Ovary (tissue), 3 donors: ENCODE data around the gene HNRNPU.

Source experiments
- POLR2A ChIP-seq: fragments of 450-650 bp; IDR thresholded peaks from one replicate; pipeline ENCODE4 v1.6.1; 2017; ENCODE audit warnings: antibody characterized with exemption, mild to moderate bottlenecking, moderate library complexity
- TF ChIP-seq, protein P1 (sequence below), 3 donors: fragments of 450-650 bp in 2 of 3; fragments of 200-600 bp in 1 of 3; IDR thresholded peaks; one replicate each; pipeline versions ENCODE4 v1.5.1 to v1.8.0; 2016 to 2022; ENCODE audit warnings: antibody characterized with exemption in 3 of 3, mild to moderate bottlenecking in 1 of 3
- donor health status: DM: no; HTN: no; CAD: no.

- TF ChIP-seq, protein P1, sequence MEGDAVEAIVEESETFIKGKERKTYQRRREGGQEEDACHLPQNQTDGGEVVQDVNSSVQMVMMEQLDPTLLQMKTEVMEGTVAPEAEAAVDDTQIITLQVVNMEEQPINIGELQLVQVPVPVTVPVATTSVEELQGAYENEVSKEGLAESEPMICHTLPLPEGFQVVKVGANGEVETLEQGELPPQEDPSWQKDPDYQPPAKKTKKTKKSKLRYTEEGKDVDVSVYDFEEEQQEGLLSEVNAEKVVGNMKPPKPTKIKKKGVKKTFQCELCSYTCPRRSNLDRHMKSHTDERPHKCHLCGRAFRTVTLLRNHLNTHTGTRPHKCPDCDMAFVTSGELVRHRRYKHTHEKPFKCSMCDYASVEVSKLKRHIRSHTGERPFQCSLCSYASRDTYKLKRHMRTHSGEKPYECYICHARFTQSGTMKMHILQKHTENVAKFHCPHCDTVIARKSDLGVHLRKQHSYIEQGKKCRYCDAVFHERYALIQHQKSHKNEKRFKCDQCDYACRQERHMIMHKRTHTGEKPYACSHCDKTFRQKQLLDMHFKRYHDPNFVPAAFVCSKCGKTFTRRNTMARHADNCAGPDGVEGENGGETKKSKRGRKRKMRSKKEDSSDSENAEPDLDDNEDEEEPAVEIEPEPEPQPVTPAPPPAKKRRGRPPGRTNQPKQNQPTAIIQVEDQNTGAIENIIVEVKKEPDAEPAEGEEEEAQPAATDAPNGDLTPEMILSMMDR (IDR thresholded peaks at IDR 0.05) = no peak
- no peak for TF ChIP-seq POLR2A
Observed at GRCh38 chr1:244887281-244887680, 22.9 kb upstream of the HNRNPU start.
